Osteocyte (in vitro differentiated cells): ENCODE measurements around the gene NELL2. TPM values are rescaled to one million over a fixed set of nuclear protein-coding genes. Genes with fewer than 3 reads are reported as not detected.
"Not testable (repeated sequence)": the region's sequence is repeated elsewhere in the genome, so short reads cannot be mapped to it uniquely, and the experiment has no call there.

Source experiments
- DNase-seq: peaks from one replicate; pipeline ENCODE4 v3.0.0; 2021; ENCODE audit warnings: mixed read lengths; ENCODE audit not compliant: unreplicated experiment; ENCODE audit errors: extremely low spot score
- H3K27ac Mint-ChIP-seq: one replicate; pipeline ENCODE4 v1.8.0; 2021; ENCODE audit warnings: mild to moderate bottlenecking, mixed read lengths; ENCODE audit not compliant: unreplicated experiment
- H3K27me3 Mint-ChIP-seq: one replicate; pipeline ENCODE4 v1.8.0; 2021; ENCODE audit warnings: mixed read lengths; ENCODE audit not compliant: unreplicated experiment
- H3K36me3 Mint-ChIP-seq: one replicate; pipeline ENCODE4 v1.8.0; 2021; ENCODE audit warnings: mixed read lengths; ENCODE audit not compliant: unreplicated experiment
- H3K4me1 Mint-ChIP-seq: one replicate; pipeline ENCODE4 v1.8.0; 2021; ENCODE audit warnings: mixed read lengths; ENCODE audit not compliant: unreplicated experiment
- H3K4me3 Mint-ChIP-seq: one replicate; pipeline ENCODE4 v1.8.0; 2021; ENCODE audit warnings: mild to moderate bottlenecking, moderate library complexity, mixed read lengths; ENCODE audit not compliant: unreplicated experiment
- H3K9me3 Mint-ChIP-seq: one replicate; pipeline ENCODE4 v1.8.0; 2021; ENCODE audit warnings: mixed read lengths; ENCODE audit not compliant: unreplicated experiment
- CTCF ChIP-seq: fragments of 200-600 bp; sonication (generic); IDR thresholded peaks from 2 replicates; pipeline ENCODE4 v1.5.0; 2021; ENCODE audit warnings: antibody characterized with exemption, mild to moderate bottlenecking, moderate library complexity
- total RNA-seq: library from RNA; stranded (reverse); gene quantifications from 2 replicates; pipeline ENCODE4 v1.2.1, GENCODE V29; 2021

Gene NELL2
- total RNA-seq, 1 donor from 2014 or later: not detected

- Mint-ChIP-seq H3K27me3 (no peaks in the 10 kb centered on the region), H3K27ac (no peak overlapping the region), H3K4me1 (no peaks in the 10 kb centered on the region), H3K4me3 (no peak overlapping the region), H3K9me3 (no peaks in the 10 kb centered on the region), H3K36me3 (no peaks in the 10 kb centered on the region)
- TF ChIP-seq CTCF: no peak
- no peak for DNase-seq
Measured at GRCh38 chr12:44837114-44837755, 38.9 kb downstream of the NELL2 start.

- no peak overlapping the region for H3K4me3 Mint-ChIP-seq
Measured at GRCh38 chr12:44835641-44836379, 40.3 kb downstream of the NELL2 start.

GRCh38 chr12:44834996-44835395 lies 41.1 kb downstream of the NELL2 start:
- H3K27ac Mint-ChIP-seq, H3K36me3 Mint-ChIP-seq, H3K9me3 Mint-ChIP-seq, H3K27me3 Mint-ChIP-seq, H3K4me3 Mint-ChIP-seq, H3K4me1 Mint-ChIP-seq, DNase-seq: not testable (repeated sequence)

More at GRCh38 chr12:44835641-44836379, 40.3 kb downstream of the NELL2 start:
- H3K9me3 Mint-ChIP-seq: no peaks in the 10 kb centered on the region
- no peaks in the 10 kb centered on the region for H3K4me1 Mint-ChIP-seq
- no peaks in the 10 kb centered on the region for H3K27me3 Mint-ChIP-seq
- no peak for TF ChIP-seq CTCF
- no peaks in the 10 kb centered on the region for H3K36me3 Mint-ChIP-seq
- no peak for DNase-seq
- H3K27ac Mint-ChIP-seq: no peak overlapping the region

GRCh38 chr12:44833561-44833960 lies 42.6 kb downstream of the NELL2 start:
- no peaks in the 10 kb centered on the region for H3K9me3 Mint-ChIP-seq
- H3K27me3 Mint-ChIP-seq: no peaks in the 10 kb centered on the region
- H3K36me3 Mint-ChIP-seq: no peaks in the 10 kb centered on the region
- no peak for DNase-seq
- TF ChIP-seq CTCF: no peak
- H3K4me3 Mint-ChIP-seq: no peak overlapping the region
- H3K4me1 Mint-ChIP-seq: no peaks in the 10 kb centered on the region
- H3K27ac Mint-ChIP-seq: no peak overlapping the region

GRCh38 chr12:44830566-44831055 lies 45.5 kb downstream of the NELL2 start:
- TF ChIP-seq CTCF: no peak
- no peaks in the 10 kb centered on the region for H3K4me1 Mint-ChIP-seq
- no peak overlapping the region for H3K27ac Mint-ChIP-seq
- no peak overlapping the region for H3K4me3 Mint-ChIP-seq
- no peaks in the 10 kb centered on the region for H3K36me3 Mint-ChIP-seq
- H3K9me3 Mint-ChIP-seq: no peaks in the 10 kb centered on the region
- no peak for DNase-seq
- no peaks in the 10 kb centered on the region for H3K27me3 Mint-ChIP-seq
